ENCODE data around the gene SPOCK1.

DNA sequence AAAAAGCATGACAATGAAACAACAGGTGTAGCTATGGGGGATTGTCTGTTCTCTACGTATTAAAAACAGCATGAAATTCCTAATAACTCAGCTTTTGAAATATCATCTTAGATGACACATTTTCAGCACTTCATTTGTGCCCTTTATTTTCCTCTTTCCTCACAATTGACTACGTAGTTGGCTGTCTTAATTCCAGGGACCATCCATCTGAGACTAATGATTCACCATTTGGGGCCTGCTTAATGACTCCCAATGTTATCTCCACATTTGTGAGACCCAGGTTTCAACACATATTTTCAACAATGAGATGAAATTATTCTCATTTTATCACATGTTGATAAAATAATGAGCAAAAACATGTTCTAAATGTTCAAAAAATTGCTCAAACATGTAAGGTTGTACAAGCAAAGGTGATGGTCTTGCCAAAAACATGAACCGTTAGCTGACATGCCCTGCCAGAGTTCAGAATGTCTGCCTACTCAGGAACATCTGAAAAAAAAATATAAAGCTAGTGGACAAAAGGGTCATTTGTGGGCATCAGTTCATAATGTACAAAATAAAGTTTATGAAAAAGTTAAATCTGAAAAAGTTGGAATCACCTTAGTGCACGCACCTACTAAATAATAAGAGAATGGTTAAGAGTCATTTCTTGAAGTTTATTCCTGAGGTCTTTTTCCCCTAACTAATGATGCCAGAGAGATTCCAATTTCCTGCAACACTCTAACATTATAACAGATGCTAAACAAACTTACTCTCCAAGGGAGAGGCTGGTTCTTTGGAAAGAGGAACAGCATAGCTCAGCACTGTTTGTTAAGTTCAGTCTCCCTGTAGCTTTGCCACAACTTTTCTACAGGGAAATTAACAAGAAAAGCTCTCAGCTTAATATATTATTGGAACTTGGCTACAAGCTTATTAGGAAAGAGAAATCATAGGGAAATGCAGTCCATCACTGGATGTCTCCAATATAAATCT lies 275.5 kb downstream of the SPOCK1 start:
- TF ChIP-seq, protein P1, sequence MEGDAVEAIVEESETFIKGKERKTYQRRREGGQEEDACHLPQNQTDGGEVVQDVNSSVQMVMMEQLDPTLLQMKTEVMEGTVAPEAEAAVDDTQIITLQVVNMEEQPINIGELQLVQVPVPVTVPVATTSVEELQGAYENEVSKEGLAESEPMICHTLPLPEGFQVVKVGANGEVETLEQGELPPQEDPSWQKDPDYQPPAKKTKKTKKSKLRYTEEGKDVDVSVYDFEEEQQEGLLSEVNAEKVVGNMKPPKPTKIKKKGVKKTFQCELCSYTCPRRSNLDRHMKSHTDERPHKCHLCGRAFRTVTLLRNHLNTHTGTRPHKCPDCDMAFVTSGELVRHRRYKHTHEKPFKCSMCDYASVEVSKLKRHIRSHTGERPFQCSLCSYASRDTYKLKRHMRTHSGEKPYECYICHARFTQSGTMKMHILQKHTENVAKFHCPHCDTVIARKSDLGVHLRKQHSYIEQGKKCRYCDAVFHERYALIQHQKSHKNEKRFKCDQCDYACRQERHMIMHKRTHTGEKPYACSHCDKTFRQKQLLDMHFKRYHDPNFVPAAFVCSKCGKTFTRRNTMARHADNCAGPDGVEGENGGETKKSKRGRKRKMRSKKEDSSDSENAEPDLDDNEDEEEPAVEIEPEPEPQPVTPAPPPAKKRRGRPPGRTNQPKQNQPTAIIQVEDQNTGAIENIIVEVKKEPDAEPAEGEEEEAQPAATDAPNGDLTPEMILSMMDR (IDR thresholded peaks at IDR 0.05) = no peak
- no peak for TF ChIP-seq POLR2A (IDR thresholded peaks at IDR 0.05)
